Measurements from ENCODE around the gene STH.

DNA sequence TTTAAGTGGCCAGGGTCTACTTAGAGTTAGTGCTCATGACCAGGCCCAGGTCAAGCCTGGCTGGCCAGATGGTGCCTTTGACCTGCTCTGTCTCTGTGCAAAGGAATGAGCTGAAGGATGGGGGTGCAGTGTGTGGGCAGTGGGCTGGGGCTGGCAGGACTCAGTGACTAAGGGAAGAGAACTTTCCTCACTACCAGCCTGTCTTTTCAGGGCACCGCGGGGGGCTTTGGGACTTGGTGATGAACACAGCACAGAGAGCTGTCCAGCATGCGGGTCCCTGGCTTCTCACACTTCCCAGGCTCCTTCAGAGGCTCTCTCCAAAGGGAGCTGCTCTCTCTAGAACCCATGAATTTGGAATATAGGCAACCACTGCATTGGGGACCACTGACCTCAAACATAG, 43.0 kb upstream of the STH start:
- TF ChIP-seq, protein P1, sequence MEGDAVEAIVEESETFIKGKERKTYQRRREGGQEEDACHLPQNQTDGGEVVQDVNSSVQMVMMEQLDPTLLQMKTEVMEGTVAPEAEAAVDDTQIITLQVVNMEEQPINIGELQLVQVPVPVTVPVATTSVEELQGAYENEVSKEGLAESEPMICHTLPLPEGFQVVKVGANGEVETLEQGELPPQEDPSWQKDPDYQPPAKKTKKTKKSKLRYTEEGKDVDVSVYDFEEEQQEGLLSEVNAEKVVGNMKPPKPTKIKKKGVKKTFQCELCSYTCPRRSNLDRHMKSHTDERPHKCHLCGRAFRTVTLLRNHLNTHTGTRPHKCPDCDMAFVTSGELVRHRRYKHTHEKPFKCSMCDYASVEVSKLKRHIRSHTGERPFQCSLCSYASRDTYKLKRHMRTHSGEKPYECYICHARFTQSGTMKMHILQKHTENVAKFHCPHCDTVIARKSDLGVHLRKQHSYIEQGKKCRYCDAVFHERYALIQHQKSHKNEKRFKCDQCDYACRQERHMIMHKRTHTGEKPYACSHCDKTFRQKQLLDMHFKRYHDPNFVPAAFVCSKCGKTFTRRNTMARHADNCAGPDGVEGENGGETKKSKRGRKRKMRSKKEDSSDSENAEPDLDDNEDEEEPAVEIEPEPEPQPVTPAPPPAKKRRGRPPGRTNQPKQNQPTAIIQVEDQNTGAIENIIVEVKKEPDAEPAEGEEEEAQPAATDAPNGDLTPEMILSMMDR (IDR thresholded peaks at IDR 0.05): no peak
- TF ChIP-seq POLR2A (IDR thresholded peaks at IDR 0.05): no peak

Data from testis (tissue), 2 donors.